HG03039 (cell line): ENCODE measurements around the gene PNPLA2.
A peak's percentile ranks its signal among the peaks of the same experiment; 100 is the strongest.

Experiments
- ATAC-seq: cut with Tn5 transposase; IDR thresholded peaks from one replicate; pipeline ENCODE4 v1.9.1; 2021; ENCODE audit warnings: mild to moderate bottlenecking, moderate library complexity; ENCODE audit not compliant: unreplicated experiment

PNPLA2 gene

GRCh38 chr11:818396-819128 lies at the start of gene PNPLA2:
Gene PNPLA2 (plus strand): TSS chr11:818914. CDS start chr11:819719, 805 bp downstream.
- no peak for ATAC-seq

- no peak for ATAC-seq
Observed at GRCh38 chr11:769887-770641, 48.6 kb upstream of the PNPLA2 start.

GRCh38 chr11:770642-771616 lies 47.8 kb upstream of the PNPLA2 start:
- no peak for ATAC-seq

- no peak for ATAC-seq
Observed at GRCh38 chr11:771617-772204, 47.0 kb upstream of the PNPLA2 start.

- ATAC-seq = no peak
Observed at GRCh38 chr11:772429-773390, 46.0 kb upstream of the PNPLA2 start.

GRCh38 chr11:773425-773824 lies 45.3 kb upstream of the PNPLA2 start:
- no peak for ATAC-seq

GRCh38 chr11:773830-774229 lies 44.9 kb upstream of the PNPLA2 start:
- ATAC-seq = no peak

GRCh38 chr11:774873-775592 lies 43.7 kb upstream of the PNPLA2 start:
- no peak for ATAC-seq

GRCh38 chr11:776263-776560 lies 42.5 kb upstream of the PNPLA2 start:
- no peak for ATAC-seq

- peak; percentile 19 for ATAC-seq
Observed at GRCh38 chr11:776561-777287, 42.0 kb upstream of the PNPLA2 start.

- ATAC-seq = peak; percentile 60
Observed at GRCh38 chr11:777288-778255, 41.1 kb upstream of the PNPLA2 start, which contains the start of gene GATD1. Gene GATD1 (minus strand): TSS chr11:777487. CDS start chr11:777462, 25 bp downstream.

GRCh38 chr11:778976-779954 lies 39.4 kb upstream of the PNPLA2 start:
- no peak for ATAC-seq

- no peak for ATAC-seq
Observed at GRCh38 chr11:779955-780532, 38.7 kb upstream of the PNPLA2 start.

- ATAC-seq = no peak
Observed at GRCh38 chr11:782264-783174, 36.2 kb upstream of the PNPLA2 start.

GRCh38 chr11:783581-784015 lies 35.1 kb upstream of the PNPLA2 start:
- no peak for ATAC-seq
